CD4-positive, alpha-beta T cell treated with Interleukin-6 at 100 ng/mL for 8 hours (primary cell): ENCODE results near the gene ALKBH1.
"Not testable (repeated sequence)": the region's sequence is repeated elsewhere in the genome, so short reads cannot be mapped to it uniquely, and the experiment has no call there.

Source experiments
- DNase-seq: peaks from one replicate; pipeline ENCODE4 v3.0.0-alpha.2; 2020; ENCODE audit warnings: mixed read lengths, low spot score

The ALKBH1 gene

GRCh38 chr14:77707724-77708408 lies at the start of gene ALKBH1, which contains the start of gene SLIRP:
TSS of gene ALKBH1 (minus strand) at chr14:77708023. CDS start at chr14:77708004, 19 bp downstream.
TSS of gene SLIRP (plus strand) at chr14:77708103. CDS start at chr14:77708112, 9 bp downstream.
- DNase-seq, result peak; percentile 86

GRCh38 chr14:77752799-77753516 lies 45.1 kb upstream of the ALKBH1 start:
- DNase-seq, result no peak

GRCh38 chr14:77752266-77752665 lies 44.4 kb upstream of the ALKBH1 start:
- DNase-seq, result no peak

- DNase-seq, result not testable (repeated sequence)
These were observed 39.6 kb upstream of the ALKBH1 start for GRCh38 chr14:77747425-77747824.

GRCh38 chr14:77746064-77746702 lies 38.4 kb upstream of the ALKBH1 start:
- DNase-seq, result no peak

- DNase-seq, result no peak
These were observed 33.6 kb upstream of the ALKBH1 start for GRCh38 chr14:77741438-77741837.

DNA sequence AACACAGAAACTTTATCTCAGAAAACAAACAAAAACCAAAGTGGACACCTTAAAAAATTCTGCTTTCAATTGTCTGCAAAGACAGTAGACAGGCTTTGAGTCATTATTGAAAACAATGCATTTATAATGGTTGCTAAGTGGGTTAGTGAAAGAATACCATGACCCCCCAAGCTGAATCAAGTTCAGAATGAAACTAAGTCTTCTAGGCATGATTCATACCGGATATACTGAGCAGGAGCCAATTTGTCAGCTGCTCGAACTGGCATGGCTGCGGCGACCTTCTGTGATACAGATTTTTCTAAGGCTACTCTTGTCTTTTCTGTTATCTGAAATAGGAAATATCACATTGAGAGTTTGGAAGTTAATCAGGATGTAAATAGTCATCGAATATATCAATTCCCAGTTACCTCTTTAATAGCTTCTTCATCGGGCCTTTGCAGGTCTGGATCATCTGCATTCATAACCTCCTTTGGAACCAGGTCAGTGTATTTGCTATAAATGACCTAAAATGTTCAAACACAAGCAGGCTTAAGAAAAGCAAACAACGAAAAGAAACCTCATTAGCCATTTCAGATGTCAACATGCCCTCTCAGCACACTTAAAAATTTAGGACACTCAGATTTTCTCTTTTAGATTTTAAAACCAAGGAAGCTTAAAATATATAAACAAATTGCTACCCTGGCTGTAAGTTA lies 30.9 kb upstream of the ALKBH1 start:
- peak; percentile 1 for DNase-seq

DNA sequence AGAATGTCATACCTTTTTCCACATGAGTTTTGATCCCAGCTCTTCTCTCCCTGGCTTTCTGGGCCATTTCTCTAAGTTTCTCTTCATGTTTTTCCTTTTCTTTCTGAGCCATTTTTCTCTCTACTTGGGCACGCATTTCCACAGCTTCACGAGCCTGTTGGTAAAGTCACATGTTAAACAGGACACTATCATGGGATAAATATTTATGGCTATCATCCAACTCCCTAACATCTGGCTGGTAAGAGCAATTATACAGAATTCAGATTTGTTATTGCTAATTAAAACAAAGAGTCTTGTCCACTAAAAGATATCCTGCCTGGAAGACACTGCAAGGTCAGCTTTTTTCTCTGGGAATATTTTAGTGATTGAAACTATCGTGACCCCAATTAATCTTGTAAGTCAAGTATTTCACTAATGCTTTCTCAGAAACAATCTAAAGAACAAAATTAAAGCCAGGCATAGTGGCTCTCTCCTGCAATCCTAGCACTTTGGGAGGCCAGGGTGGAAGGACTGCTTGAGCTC lies 23.2 kb upstream of the ALKBH1 start:
- no peak for DNase-seq

DNA sequence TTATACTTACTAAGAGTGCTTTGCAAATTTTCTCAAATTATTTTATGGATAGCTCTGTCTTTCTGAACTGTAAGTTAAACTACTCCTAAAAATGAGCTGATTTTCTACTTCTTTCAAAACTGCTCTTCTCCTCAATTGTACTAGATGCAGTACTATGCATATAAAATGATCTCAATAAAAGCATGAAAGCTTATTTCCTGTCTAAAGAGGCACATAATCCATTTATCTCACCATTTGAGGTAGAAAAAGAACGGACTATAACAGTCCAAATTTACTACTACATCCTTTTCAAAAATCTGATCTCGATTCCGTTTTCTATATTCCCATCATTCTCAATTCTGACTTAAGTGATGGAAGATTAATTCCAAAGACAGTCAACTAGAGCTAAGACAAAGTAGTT lies 14.5 kb upstream of the ALKBH1 start:
- no peak for DNase-seq

DNA sequence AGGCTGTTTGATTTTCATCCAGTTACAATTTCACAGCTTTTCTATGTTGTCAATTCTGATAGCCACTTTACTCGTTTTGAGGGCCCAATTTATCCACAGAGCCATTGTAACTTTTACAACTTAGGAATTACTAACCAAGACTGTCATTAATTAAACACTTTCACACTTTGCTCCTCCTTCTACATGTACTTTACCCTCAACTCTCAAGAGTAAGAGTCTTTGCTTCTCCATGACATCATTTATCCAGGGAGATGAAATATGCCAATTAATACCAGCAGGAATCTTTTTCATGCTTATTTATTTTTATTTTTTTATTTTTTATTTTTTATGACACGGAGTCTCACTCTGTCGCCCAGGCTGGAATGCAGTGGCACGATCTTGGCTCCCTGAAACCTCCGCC lies 13.6 kb upstream of the ALKBH1 start:
- DNase-seq, result no peak

DNA sequence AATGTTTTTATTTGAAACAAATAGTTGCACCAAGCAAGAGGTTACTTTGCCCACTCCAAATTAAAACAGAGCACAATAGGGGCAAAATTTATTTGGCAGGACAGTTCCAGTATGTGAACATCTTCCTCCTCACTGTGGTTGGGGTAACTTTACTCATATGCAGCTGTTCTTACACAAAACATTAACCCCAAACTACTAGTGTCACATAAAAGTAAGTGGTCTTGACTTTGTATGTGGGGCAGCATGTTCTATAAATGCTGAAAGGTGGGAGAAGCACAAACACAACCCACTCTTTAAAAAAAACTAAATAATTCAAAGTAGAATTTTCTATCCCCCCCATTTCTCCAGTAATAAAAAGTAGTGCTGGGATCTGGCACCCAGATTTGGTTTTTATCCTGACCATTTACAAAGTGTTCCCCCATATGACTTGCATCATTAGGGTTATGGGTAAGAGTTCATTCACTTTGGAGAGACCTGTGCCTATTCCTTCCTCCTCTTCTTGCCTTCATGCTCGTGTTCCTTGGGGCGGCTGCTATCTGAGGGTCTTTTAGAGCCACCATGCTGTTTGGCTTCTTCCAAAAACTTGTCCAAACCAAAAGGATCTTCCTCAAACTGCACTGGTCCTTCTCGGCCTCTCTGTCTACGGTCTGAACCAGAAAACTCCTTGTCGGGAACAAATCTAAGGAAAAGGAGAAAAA lies 9.9 kb upstream of the ALKBH1 start:
- no peak for DNase-seq

- no peak for DNase-seq
These were observed 7.1 kb upstream of the ALKBH1 start for GRCh38 chr14:77714926-77715325.

- DNase-seq, result no peak
These were observed 2.5 kb upstream of the ALKBH1 start for GRCh38 chr14:77710364-77710763.

- no peak for DNase-seq
These were observed 1.6 kb upstream of the ALKBH1 start for GRCh38 chr14:77709412-77709811.

GRCh38 chr14:77708749-77709148 lies 926 bp upstream of the ALKBH1 start:
- DNase-seq, result no peak

DNA sequence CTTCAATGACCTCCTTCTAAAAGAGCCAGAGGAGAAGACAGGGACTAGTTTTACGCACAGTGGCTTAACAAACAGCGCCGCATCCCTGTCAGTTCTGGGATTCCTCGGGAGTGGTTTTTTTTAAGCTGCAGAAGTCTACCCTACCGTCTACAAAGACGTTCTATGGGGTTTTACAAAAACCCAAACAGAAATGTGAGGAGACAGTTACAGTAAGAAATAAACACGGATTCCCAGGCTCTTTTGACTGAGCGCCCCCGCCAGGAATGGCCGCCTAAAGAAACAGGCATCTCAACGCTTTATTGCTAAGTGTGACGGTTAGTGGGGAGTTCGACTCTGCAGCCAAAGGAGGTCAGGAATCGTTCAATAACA lies 484 bp downstream of the ALKBH1 start:
- DNase-seq, result peak; percentile 2

DNA sequence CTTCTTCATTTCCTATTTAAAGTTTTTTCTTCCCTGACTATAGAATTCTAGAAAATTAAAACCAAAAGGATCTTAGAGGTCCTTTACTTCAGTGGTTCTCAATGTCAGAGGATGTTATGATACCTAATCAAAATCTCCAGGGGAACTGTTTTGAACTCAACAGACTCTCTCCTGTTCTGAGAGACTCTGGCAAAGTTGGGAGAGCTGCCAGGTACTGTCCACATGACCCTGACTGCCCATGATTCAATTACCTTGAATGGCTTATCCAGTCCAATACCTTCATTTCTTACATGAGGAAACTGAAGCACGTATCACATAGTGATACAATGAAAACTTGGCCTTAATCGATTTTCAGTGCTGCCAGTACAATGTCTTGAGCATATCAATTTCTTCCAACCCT lies 16.6 kb downstream of the ALKBH1 start:
- DNase-seq, result no peak

- no peak for DNase-seq
These were observed 25.7 kb downstream of the ALKBH1 start for GRCh38 chr14:77682158-77682553.

GRCh38 chr14:77681196-77682157 lies 26.3 kb downstream of the ALKBH1 start:
- no peak for DNase-seq

DNA sequence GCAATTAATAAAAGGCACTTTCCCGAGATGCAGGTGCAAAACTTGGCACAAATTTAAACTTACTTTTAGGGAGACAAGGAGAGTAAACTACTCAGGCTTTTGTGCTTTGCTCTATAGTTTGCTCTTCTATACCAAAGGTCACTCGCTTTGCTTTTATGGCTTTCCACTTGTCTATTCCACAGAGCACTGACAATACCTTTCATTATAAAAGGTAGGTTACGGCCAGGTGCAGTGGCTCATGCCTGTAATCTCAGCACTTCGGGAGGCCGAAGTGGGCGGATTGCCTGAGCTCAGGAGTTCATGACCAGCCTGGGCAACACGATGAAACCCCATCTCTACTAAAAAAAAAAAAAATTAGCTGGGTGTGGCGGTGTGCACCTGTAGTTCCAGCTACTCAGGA lies 32.9 kb downstream of the ALKBH1 start:
- DNase-seq, result no peak

DNA sequence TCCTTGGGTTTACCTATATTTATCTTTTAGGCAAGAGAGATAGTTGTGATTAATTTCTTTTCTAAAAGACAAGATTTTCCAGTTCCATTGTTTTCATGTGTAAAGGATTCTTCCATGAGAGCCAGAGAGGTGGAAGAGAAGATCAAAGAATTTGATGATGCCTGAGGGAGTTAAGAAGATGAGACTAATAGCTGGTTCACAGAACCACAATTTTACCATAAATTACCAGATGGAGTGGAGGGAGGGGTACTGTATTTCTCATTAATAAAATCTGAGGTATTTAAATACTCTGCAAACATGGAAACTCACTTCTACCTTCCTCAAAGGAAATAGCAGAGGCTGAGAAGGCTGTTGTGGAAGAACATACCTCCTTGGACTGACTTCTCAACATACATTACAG lies 34.6 kb downstream of the ALKBH1 start:
- no peak for DNase-seq
